ENCODE data around the gene ALPG.
"Not testable (repeated sequence)": the region's sequence is repeated elsewhere in the genome, so short reads cannot be mapped to it uniquely, and the experiment has no call there.

ALPG gene

GRCh38 chr2:232447091-232447620 is 40.5 kb downstream of the ALPG start:
- H3K27ac ChIP-seq, result no peak overlapping the region
- DNase-seq (ENCODE audit: low spot score), result no peak
- TF ChIP-seq CTCF (IDR thresholded peaks at IDR 0.05), result no peak
- H3K4me3 ChIP-seq, result no peak overlapping the region

GRCh38 chr2:232447638-232448303 is 41.1 kb downstream of the ALPG start:
- no peak for TF ChIP-seq CTCF (IDR thresholded peaks at IDR 0.05)
- Histone ChIP-seq H3K27ac (no peak overlapping the region), H3K4me3 (no peak overlapping the region)
- no peak for DNase-seq (ENCODE audit: low spot score)

- H3K4me3 ChIP-seq, result no peak overlapping the region
- TF ChIP-seq CTCF (IDR thresholded peaks at IDR 0.05), result no peak
- DNase-seq (ENCODE audit: low spot score), result no peak
- no peak overlapping the region for H3K27ac ChIP-seq
Measured at GRCh38 chr2:232448304-232448690, 41.7 kb downstream of the ALPG start.

- Histone ChIP-seq H3K27ac (no peak overlapping the region), H3K4me3 (no peak overlapping the region)
- no peak for DNase-seq (ENCODE audit: low spot score)
- TF ChIP-seq CTCF (IDR thresholded peaks at IDR 0.05), result no peak
Measured at GRCh38 chr2:232449964-232450363, 43.3 kb downstream of the ALPG start.

- H3K27ac ChIP-seq; DNase-seq (ENCODE audit: low spot score); H3K4me3 ChIP-seq: not testable (repeated sequence)
Measured at GRCh38 chr2:232451645-232452044, 45.0 kb downstream of the ALPG start.

GRCh38 chr2:232454630-232455029 is 48.0 kb downstream of the ALPG start:
- no peak for TF ChIP-seq CTCF (IDR thresholded peaks at IDR 0.05)
- Histone ChIP-seq H3K27ac (no peak overlapping the region), H3K4me3 (no peak overlapping the region)
- DNase-seq (ENCODE audit: low spot score), result no peak

GRCh38 chr2:232455426-232456255 is 49.0 kb downstream of the ALPG start, which contains the start of gene ALPI:
Gene ALPI, plus strand, starts transcription at chr2:232456153. Its CDS starts 47 bp downstream, at chr2:232456200.
- no peak for TF ChIP-seq CTCF (IDR thresholded peaks at IDR 0.05)
- no peak for DNase-seq (ENCODE audit: low spot score)
- no peak within 1 kb of the TSS for H3K27ac ChIP-seq
- H3K4me3 ChIP-seq, result no peak within 1 kb of the TSS
